K562 (cell line): Measurements from ENCODE around the gene BLTP3A. TPM values are rescaled to one million over a fixed set of nuclear protein-coding genes. Genes with fewer than 3 reads are reported as not detected.

ENCODE experiments used
- ATF2 ChIP-seq: sonication (generic); formaldehyde crosslinking; IDR thresholded peaks from 2 replicates; pipeline ENCODE4 v1.8.1; 2022; ENCODE audit warnings: missing genetic modification reagents
- BACH1 ChIP-seq: fragments of 200-800 bp; sonication (Bioruptor generic); IDR thresholded peaks from 2 replicates; pipeline ENCODE4 v1.6.1; 2016; ENCODE audit warnings: missing genetic modification characterization, missing compliant biosample characterization
- DDX20 ChIP-seq: fragments of 450-650 bp; IDR thresholded peaks from 2 replicates; pipeline ENCODE4 v1.6.1; 2016; ENCODE audit warnings: missing genetic modification characterization, low read depth, mild to moderate bottlenecking, missing compliant biosample characterization, moderate library complexity
- FIP1L1 ChIP-seq: fragments of 200-400 bp; formaldehyde crosslinking; IDR thresholded peaks from 2 replicates; pipeline ENCODE4 v1.6.1; 2018; ENCODE audit warnings: mild to moderate bottlenecking, low read depth, low read length; ENCODE audit not compliant: poor library complexity, severe bottlenecking
- FOXA3 ChIP-seq, 2 experiments: fragments of 450-650 bp in 1 of 2; sonication (generic) in 1 of 2; formaldehyde crosslinking; IDR thresholded peaks in 1 of 2; conservative IDR thresholded peaks in 1 of 2; 2 replicates each; pipeline versions ENCODE4 v1.4.0 to v1.8.0; 2020 to 2022; ENCODE audit warnings: mild to moderate bottlenecking in 2 of 2, missing genetic modification reagents in 1 of 2
- NFIC ChIP-seq: fragments of 450-650 bp; IDR thresholded peaks from 2 replicates; pipeline ENCODE4 v1.6.1; 2017; ENCODE audit warnings: mild to moderate bottlenecking, inconsistent platforms
- NFRKB ChIP-seq: fragments of 450-650 bp; IDR thresholded peaks from 2 replicates; pipeline ENCODE4 v1.6.1; 2016; ENCODE audit warnings: low read depth
- NFYB ChIP-seq: IDR thresholded peaks from 2 replicates; pipeline ENCODE4 v1.6.1; 2011; ENCODE audit warnings: mild to moderate bottlenecking, moderate library complexity; ENCODE audit not compliant: insufficient read length; ENCODE audit errors: extremely low read depth
- SIX5 ChIP-seq, 2 experiments: IDR thresholded peaks; 2 replicates each; pipeline ENCODE4 v1.6.1; 2011; ENCODE audit warnings: low read length in 2 of 2, borderline replicate concordance in 1 of 2, low read depth in 1 of 2, mild to moderate bottlenecking in 1 of 2, moderate library complexity in 1 of 2; ENCODE audit not compliant: insufficient read depth in 1 of 2
- SMARCA4 ChIP-seq: fragments of 450-650 bp; IDR thresholded peaks from 2 replicates; pipeline ENCODE4 v1.6.1; 2016
- SNIP1 ChIP-seq: fragments of 450-650 bp; IDR thresholded peaks from 2 replicates; pipeline ENCODE4 v1.7.1; 2017; ENCODE audit warnings: low read depth, mild to moderate bottlenecking
- ZBTB40 ChIP-seq, 2 experiments: fragments of 450-650 bp in 1 of 2; sonication (generic) in 1 of 2; formaldehyde crosslinking in 1 of 2; IDR thresholded peaks; 2 replicates each; pipeline versions ENCODE4 v1.7.1 to v1.9.0; 2016 to 2022; ENCODE audit warnings: inconsistent platforms in 1 of 2, mild to moderate bottlenecking in 1 of 2, missing genetic modification reagents in 1 of 2
- ZEB2 ChIP-seq: fragments of 450-650 bp; IDR thresholded peaks from 2 replicates; pipeline ENCODE4 v1.6.1; 2016
- ZNF134 ChIP-seq: fragments of 250-450 bp; sonication (Bioruptor Pico); conservative IDR thresholded peaks from 2 replicates; pipeline ENCODE4 v1.4.0; 2020
- ZNF77 ChIP-seq: fragments of 250-450 bp; sonication (Bioruptor Pico); IDR thresholded peaks from 2 replicates; pipeline ENCODE4 v1.5.0; 2020
- polyA plus RNA-seq, 8 experiments: library from polyadenylated mRNA; depleted of rRNA in 4 of 8; stranded (reverse) in 5 of 8; unstranded in 3 of 8; fragments of >200 nt; fragmentation: Nextera tagmentation in 2 of 8; fragmentation: Illumina TruSeq in 1 of 8; extraction: Ambion mirVana in 2 of 8; extraction: Trizol in 1 of 8; gene quantifications; 2 replicates each; pipeline versions ENCODE4 v1.2.1 to v1.2.3, GENCODE V29; 2011 to 2014; ENCODE audit warnings: inconsistent platforms in 1 of 8, missing spikeins in 1 of 8
- total RNA-seq, 7 experiments: library from RNA; depleted of rRNA in 6 of 7; stranded (reverse); fragments of >200 nt in 6 of 7; fragmentation: Illumina TruSeq in 2 of 7; extraction: Trizol in 2 of 7; gene quantifications; 2 replicates each; pipeline versions ENCODE4 v1.2.1 to v1.2.3, GENCODE V29; 2011 to 2021; ENCODE audit warnings: low replicate concordance in 1 of 7
- TF ChIP-seq, protein P1 (sequence below): fragments of 450-650 bp; IDR thresholded peaks from 2 replicates; pipeline ENCODE4 v1.6.1; 2016; ENCODE audit warnings: borderline replicate concordance

Gene BLTP3A
- total and polyA plus RNA-seq, 9 of the 15 experiments (the other 6 are each of a cell fraction or from before 2014, with no cell fraction given): 7.5 to 34.6 (median 15.5) TPM

DNA sequence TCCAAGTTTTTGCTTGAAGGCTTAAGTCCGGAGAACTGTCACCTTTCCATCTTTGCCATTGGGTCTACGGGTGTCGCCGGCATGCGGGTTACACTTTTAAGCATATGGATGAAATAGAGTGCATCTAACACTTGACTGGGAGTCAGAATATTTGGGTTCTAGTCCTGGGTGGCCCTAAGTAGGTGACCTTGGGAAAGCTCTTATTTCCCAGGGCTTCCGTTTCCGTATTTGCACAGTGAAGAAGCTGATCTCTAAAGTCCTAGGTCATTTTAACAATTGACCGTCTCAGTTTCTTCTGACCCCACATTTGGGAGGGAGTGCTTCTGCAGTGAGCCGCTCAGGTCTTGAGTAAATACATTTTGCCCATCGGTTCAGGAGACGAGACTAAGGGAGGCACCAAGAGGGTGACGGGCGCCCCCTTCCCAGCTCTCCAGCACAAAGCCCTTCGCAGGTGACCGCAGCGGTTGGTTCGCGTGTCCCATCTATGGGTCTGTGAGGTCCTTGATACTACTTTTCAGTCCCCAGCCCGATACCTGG lies 651 bp upstream of the BLTP3A start (continued):
- TF ChIP-seq ZBTB40 (IDR thresholded peaks at IDR 0.05) (peak; percentile 43; the same call in 1 of the 2 replicates), ZBTB40 (CRISPR knock-in tag; IDR thresholded peaks at IDR 0.05) (no peak), NFYB (no peak), ZEB2 (0 out of 2 replicates have a peak, but pooled peaks have one; percentile 24), BACH1 (tag) (no peak), FIP1L1 (no peak), ZNF77 (CRISPR knock-in tag) (no peak), SMARCA4 (peak; percentile 62; the same call in 1 of the 2 replicates), ZNF134 (CRISPR knock-in tag) (no peak), ATF2 (CRISPR knock-in tag) (no peak), SIX5 (IDR thresholded peaks at IDR 0.05; ENCODE audit: borderline replicate concordance in 1 of 2, insufficient read depth in 1 of 2, low read depth in 1 of 2, low read length in 2 of 2) (no peak), DDX20 (tag) (no peak), NFRKB (peak; percentile 45; the same call in 1 of the 2 replicates), SNIP1 (no peak), FOXA3 (CRISPR knock-in tag; conservative IDR thresholded peaks at IDR 0.05 in 1 of 2, IDR thresholded peaks at IDR 0.05 in 1 of 2) (peak; percentile 29 to 48; a peak in 3 of 4 replicates), NFIC (no peak)
- TF ChIP-seq, protein P1, sequence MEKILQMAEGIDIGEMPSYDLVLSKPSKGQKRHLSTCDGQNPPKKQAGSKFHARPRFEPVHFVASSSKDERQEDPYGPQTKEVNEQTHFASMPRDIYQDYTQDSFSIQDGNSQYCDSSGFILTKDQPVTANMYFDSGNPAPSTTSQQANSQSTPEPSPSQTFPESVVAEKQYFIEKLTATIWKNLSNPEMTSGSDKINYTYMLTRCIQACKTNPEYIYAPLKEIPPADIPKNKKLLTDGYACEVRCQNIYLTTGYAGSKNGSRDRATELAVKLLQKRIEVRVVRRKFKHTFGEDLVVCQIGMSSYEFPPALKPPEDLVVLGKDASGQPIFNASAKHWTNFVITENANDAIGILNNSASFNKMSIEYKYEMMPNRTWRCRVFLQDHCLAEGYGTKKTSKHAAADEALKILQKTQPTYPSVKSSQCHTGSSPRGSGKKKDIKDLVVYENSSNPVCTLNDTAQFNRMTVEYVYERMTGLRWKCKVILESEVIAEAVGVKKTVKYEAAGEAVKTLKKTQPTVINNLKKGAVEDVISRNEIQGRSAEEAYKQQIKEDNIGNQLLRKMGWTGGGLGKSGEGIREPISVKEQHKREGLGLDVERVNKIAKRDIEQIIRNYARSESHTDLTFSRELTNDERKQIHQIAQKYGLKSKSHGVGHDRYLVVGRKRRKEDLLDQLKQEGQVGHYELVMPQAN: peak; percentile 26; the same call in 1 of the 2 replicates
